Fibroblast of villous mesenchyme (primary cell): ENCODE measurements around the gene PPP4C. TPM values are rescaled to one million over a fixed set of nuclear protein-coding genes. Genes with fewer than 3 reads are reported as not detected.
A peak's percentile ranks its signal among the peaks of the same experiment; 100 is the strongest.
"Not testable (repeated sequence)": the region's sequence is repeated elsewhere in the genome, so short reads cannot be mapped to it uniquely, and the experiment has no call there.

Experiments used
- DNase-seq: peaks from one replicate; pipeline ENCODE4 v3.0.0-alpha.2; 2010; ENCODE audit warnings: low read depth
- H3K4me3 ChIP-seq: 2 replicates; pipeline ENCODE4 v1.5.1; 2011; ENCODE audit warnings: low read depth, mild to moderate bottlenecking, low read length
- CTCF ChIP-seq: IDR thresholded peaks from 2 replicates; pipeline ENCODE4 v1.5.1; 2012; ENCODE audit warnings: low read depth, mild to moderate bottlenecking, low read length; ENCODE audit not compliant: insufficient read depth
- total RNA-seq: library from RNA; depleted of rRNA; stranded (reverse); fragments of >200 nt; gene quantifications from 2 replicates; pipeline ENCODE4 v1.2.3, GENCODE V29; 2012

The PPP4C gene
- total RNA-seq, 1 donor: 209 TPM

GRCh38 chr16:30031477-30031918 is 44.3 kb upstream of the PPP4C start:
- no peak overlapping the region for H3K4me3 ChIP-seq
- no peak for TF ChIP-seq CTCF

DNA sequence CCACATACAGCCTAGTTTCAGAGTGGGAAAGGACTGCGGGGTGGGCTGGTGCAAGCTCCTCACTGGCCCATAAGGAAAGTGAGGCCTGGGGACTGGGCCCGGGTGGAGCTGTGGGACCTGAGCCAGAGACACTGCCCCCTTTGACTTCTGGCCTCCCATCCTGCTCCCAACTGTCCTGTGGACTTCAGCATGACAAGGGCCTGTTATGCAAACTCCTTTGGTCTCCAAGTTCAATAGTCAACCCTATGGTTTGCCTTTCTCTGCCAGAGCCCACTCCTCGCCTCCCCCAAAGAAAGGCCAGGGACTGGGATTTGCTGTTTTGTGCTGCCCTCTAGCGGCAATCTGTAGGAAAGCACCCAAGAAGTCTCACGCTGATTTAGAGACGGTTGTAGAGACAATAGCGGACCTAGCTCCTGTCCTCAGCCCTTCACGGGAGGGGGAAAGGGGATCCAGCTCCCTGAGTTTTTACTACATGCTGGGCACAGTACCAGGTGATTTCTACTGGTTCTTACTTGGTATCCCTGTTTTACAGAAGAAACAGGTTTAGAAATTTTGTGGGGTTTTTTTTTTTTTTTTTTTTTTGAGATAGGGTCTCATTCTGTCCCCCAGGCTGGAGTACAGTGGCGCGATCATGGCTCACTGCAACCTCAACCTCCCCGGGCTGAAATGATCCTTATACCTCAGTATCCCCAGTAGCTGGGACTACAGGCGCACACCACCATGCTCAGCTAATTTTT is 43.5 kb upstream of the PPP4C start:
- H3K4me3 ChIP-seq: no peak overlapping the region
- TF ChIP-seq CTCF: peak; percentile 87
- DNase-seq: peak; percentile 67

More at GRCh38 chr16:30031477-30031918, 44.3 kb upstream of the PPP4C start:
- no peak for DNase-seq

GRCh38 chr16:30033270-30033669 is 42.5 kb upstream of the PPP4C start:
- DNase-seq: no peak
- no peak for TF ChIP-seq CTCF
- H3K4me3 ChIP-seq: no peak overlapping the region

GRCh38 chr16:30040221-30040620 is 35.6 kb upstream of the PPP4C start:
- H3K4me3 ChIP-seq: no peak overlapping the region
- TF ChIP-seq CTCF: no peak
- no peak for DNase-seq

GRCh38 chr16:30040690-30041089 is 35.1 kb upstream of the PPP4C start:
- DNase-seq, H3K4me3 ChIP-seq: not testable (repeated sequence)

GRCh38 chr16:30041841-30042240 is 34.0 kb upstream of the PPP4C start:
- H3K4me3 ChIP-seq: no peak overlapping the region
- peak; percentile 60 for DNase-seq
- peak; percentile 29 for TF ChIP-seq CTCF

- no peak overlapping the region for H3K4me3 ChIP-seq
- no peak for TF ChIP-seq CTCF
- no peak for DNase-seq
These were observed 29.6 kb upstream of the PPP4C start for GRCh38 chr16:30046178-30046577.
